HG02840 (cell line): ENCODE results near the gene SYNE1.

Experiments
- ATAC-seq: cut with Tn5 transposase; IDR thresholded peaks from one replicate; pipeline ENCODE4 v1.9.1; 2021; ENCODE audit warnings: mild to moderate bottlenecking, moderate library complexity, moderate number of reproducible peaks; ENCODE audit not compliant: unreplicated experiment, low FRiP score

The SYNE1 gene

DNA sequence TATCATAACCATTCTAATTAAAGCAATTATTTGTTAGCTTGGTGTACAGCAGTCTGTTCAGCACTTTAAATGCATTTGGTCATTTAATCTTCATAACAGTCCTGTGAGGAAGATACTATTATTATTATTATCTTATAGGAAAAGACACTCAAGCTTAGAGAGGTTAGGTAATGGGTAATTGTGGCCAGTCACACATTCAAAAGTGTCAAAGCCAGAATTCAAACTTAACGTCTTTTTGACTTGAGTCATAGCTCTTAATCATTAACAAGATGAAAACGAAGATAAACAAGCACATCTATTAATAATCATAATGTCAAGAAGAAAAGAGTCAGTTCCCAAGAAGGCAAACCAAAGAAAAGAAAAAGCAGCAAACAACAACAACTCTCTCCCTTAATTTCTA, 251.0 kb downstream of the SYNE1 start:
- ATAC-seq, result no peak

DNA sequence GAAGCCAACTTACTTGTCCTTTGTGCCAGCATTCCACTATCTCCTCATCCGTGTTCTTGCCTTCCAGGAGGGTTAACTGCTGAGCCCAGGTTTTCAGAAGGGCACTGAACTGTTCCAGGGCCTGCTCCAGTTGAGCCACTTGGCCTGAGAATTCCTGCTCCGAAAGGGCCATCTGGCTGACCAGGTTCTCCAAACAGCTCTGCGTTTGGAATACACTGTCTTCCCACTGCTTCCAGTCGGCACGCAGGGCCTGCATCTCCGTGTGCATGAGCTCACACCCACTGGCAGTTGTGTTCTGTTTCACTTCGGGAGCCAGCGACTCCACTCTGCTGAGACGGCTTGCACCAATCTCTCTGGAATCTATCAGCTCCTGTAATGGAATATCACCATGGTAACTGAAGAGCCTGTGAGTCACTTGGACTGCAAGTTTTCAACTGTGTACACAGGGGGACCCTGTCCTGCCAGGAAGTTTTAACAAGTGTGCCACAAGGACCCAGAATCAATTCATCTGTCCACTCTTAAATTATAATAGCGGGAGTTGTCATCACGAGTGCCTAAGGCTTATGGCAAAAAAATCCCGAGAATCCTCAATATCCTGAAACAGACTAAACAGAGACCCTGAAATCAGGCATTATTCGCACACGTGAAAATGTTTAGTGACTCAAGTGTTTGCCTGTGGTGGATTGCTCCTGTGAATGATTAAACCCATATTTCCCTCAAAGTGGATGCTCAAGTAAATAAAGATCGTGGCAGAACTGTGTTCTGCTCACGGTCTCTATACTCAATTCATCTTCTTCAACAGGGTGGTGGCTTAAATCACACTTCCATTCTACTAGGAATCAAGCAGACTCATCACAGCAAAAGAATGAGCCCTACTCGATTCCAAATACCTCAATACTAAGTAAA, 255.9 kb downstream of the SYNE1 start:
- no peak for ATAC-seq

DNA sequence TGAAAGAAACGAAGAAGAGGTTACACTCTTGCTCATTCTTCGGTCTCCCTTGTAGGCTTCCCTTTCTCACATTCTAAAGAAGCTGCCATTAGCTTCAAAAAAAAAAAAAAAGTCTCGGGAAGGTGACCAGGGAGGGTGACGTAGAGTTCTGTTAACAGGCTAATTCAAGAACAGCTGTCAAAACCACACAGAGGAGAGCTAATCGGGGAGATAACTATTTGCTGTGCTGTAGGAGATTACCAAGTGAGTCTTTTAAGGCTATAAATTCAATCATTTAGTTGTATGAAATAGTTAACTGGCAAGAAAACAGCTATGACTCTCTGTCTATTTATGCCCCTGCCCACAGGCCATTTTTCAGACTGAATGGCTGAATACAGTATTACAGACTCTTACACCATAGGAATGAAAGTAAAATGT, 256.8 kb downstream of the SYNE1 start:
- ATAC-seq, result no peak

DNA sequence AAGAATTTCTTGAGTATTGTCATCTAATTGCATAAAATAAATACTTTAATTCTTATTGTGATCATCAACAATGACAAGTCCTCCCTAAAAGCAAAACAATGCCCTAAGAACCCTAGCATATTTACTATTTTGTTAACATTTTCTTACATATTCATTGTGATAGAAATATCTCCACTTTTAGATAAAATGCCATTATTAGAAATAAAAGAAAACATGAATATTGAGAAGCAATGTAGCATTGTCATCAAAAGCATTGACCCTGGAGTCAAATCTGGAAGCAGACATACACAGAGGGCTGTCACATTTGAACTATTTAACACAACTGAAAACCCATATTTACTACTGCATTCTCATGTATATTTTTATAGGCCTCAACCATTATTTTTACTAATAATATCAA, 257.7 kb downstream of the SYNE1 start:
- no peak for ATAC-seq

DNA sequence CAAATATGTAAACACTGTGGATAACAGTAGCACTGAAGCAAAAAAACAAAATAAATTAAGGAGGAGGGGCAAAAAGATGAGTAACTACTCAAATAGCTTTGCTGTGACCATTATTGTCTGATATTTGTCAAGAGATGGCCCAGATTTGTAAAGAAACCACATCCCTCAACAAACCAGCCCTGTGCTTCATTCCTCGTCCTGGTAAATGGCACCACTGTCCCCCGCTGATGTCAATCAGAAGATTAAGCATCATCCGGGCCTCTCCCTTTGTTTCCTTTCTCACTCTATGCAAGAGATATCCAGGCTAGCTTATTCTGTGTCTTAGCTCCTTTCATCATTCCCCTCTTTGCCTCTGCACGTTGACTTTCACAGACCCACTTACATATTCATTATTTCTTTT, 259.0 kb downstream of the SYNE1 start:
- no peak for ATAC-seq

DNA sequence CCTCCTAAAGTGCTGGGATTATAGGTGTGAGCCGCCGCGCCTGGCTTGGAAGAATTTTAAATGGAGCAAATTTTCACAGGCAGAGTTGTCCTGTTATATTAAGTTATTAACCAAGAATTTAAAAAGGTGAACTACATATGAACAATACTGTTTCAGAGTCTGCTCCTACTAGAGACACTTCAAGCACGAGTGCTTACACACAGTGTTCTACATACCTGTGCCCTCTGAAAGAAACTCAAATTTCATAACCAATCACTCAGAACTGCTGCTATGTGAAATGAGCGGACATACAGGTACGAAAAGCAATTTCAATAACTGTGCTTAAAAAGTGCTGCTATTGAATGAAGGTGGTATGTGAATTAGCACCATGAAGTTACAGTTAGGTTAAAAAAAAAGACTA, 262.0 kb downstream of the SYNE1 start:
- ATAC-seq, result no peak

DNA sequence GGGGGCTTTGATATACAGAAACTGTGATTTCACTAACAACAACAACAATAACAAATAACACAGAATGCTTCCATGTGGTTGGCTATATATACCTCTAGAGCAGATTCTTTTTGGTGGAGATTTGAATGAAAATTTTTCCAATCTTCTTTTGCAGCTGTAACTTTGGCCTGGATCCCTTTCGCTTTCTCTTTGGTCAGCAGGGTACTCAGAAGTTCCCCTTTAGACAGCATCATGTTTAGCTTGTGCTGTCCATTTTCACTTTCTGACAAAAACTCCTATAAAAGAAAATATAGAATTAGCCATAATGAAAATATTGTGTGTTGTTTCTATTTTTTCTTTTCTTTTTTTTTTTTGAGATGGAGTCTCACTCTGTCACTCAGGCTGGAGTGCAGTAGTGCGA, 264.2 kb downstream of the SYNE1 start:
- ATAC-seq, result no peak

DNA sequence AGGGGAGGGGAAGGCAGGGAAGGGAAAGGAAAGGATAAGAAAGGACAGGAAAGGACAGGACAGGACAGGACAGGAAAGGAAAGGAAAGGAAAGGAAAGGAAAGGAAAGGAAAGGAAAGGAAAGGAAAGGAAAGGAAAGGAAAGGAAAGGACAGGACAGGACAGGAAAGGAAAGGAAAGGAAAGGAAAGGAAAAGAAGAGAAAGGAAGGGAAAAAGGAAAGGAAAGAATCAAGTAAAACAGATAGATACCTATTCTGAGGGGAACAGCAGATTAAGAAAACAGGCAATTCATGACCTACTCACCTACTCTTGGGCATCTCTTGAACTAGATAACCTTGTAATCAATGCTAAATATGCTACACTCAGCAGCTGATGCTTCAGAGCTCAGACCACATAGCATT, 265.4 kb downstream of the SYNE1 start:
- no peak for ATAC-seq

DNA sequence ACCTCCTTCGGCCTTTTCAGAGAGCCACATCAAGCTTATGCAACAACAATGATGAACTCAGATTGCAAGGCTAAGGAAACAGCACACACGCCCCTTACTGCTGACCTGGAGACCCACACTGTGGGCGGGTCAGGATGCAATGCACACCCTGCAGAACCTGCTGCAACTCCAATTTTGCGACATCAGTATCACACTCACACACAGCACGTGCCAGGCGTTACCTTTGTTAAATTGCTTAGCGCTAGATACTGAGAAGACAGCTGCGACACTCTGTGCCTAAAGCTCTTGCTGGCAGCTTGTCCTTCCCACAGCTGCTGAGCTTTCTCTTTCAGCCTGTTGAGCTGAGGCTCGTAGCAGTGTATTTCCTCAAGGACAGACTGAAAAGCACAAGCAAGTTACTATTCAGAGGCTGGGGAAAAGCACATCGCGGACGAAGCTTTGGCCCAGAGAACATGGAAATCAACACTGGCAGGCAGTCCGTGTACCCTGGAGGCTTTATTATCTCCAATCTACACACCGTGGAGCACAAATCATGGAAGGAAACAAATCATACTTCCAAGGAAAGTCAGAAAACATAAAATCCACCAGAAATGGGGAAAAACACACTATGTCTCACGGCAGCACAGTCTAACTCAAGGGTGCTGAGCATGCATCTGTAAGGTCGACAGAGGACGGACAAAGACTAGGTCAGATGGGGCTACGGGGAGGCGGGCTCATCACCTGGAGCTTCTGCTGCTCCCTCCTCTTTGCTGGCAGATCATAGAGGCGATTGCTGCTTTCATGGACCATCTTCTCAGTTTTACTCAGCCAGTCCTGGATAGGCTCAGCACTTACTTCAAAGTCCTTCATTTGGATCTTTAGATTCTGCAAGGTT, 268.2 kb downstream of the SYNE1 start:
- ATAC-seq, result no peak

DNA sequence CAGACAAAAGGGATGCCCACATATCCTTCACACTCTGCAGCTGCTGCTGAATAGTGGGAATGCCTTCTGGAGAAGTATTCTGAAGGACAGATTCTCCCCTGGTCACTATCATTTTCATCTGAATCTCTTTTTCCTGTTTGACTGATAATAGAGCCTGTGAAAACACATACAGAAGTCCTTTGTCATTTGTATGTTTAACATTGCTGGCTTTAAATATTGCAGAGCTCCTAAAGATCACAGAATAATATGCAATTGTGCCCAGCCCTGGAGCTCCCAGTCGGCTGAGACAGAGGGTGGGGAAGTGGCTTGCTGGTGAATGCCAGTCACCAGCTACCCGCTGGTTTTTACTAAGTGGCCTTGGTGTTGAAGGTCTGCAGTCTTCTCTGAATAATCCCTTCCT, 272.3 kb downstream of the SYNE1 start:
- ATAC-seq, result no peak

DNA sequence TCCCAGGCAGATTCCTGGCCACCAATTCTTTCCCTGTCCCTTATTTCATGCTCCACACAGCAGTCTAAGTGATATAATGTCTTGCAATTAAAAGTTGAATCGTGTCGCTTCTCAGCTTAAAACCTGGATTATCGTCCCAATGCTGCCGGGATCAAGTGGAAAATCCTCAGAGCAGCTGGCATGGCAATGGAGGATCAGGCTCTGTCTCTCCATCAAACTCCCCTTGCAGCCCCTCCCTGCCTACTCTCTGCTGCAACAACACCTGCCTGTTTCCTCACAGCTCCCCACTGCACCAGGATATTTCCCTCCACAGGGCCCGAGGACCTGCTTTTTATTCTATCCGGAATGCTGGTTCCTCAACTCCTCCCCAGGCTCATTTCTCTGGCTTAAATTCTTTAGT, 277.1 kb downstream of the SYNE1 start:
- ATAC-seq, result no peak

DNA sequence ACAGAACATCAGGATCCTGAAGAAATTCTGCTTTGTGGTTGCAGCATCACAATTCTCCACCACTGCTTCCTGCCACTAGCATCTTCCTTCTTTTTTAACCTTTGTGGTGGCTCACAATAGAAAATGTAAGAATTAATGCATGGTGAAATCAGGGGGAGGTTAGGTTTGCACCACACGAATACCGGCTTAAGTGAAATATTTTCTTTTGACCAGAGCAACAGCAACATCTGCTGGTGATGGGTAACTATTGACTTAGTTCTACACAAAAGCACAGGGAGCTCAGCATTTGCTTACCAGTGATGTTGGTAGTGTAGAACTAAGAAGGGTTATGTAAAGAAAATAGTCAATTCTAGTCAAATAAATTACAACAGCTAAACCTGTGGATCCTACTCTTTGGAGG, 280.5 kb downstream of the SYNE1 start:
- no peak for ATAC-seq

DNA sequence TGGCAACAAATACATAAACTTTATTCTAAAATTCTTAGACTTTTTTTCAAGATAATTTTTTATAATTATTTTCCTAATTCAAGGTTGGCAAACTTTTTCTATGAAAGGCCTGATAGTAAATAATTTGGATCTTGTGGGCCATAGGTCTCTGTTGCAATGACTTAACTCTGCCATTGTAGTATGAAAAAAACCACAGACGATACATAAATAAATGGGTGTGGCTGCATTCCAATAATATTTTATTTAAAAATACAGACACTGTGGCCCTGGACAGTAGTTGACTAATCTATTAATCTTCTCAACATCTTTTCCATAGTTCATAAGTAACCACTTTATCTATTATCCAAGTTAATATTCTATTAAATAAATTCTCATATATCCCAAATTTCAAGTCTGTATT, 281.1 kb downstream of the SYNE1 start:
- ATAC-seq, result no peak

DNA sequence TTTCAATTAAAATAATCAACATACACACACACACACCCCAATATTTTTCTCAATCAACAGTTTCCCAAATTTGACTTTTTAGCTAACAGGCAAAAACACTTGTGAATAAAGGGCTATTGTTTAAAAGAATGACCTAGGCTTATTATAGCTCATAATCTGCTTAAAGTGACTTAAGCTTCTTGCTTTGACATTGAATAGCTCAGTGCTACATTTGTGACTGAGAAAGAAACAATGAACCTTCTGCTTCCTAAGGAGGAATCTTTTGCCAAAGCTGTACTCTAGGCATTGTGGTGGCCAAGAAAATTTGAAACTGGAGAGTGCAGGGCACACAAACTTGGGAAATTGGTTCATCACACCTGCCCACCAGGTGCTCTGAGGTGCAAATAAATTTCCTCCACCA, 282.0 kb downstream of the SYNE1 start:
- ATAC-seq, result no peak

DNA sequence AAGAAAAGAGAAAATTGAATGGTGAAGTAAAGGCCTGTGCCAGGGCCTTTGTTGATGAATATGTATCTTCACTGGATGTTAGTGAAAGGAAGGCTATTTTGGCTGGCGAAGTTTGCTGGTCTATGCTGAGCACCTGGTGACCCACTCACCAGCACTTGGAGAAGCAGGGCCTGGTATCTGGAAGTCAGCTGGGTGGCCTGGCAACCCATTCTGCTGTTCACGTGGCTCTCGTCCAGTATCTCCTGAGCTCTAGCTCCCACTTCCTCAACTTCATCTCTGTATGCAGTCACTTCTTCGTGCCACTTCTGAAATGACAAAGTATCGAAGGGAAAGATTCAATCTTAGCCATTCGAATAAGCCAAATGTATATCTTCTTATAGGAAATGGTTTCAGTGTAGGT, 283.7 kb downstream of the SYNE1 start:
- ATAC-seq, result no peak

DNA sequence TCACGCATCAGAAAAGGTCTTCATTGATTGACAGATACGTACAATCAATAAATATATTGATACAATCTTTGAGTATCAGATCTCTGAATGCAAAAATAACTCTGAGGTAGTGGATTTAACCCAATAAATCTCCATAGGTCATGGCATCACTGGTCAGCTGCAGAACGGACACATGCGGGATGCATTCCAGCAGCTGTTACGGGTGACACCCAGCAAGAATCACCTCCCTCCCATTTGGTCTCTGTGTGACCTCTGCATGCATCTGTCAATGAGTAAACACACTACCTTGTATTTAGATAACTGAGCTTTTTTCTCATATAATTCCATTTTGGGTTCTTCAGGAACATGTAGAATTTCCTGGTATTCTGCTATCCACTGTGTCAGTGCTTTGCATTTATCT, 285.4 kb downstream of the SYNE1 start:
- no peak for ATAC-seq

DNA sequence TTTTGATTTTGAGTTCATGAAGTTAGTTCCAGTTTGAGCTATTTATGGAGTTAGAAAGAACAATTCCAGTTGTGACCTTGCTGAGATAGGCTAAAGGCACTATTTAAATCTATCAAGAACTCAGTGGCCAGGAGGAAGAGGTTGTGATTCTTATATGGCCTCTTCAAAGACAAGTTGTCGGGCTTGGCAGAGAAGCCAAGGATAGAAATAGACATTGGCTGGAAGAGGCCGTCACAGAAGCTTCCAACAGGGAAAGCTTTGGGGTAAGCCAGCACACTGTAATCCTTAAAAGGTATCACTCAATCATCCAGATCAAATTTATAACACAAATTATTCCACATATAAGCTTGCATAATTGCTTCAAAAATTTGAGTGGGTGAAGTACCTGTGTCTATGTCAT, 286.1 kb downstream of the SYNE1 start:
- no peak for ATAC-seq

DNA sequence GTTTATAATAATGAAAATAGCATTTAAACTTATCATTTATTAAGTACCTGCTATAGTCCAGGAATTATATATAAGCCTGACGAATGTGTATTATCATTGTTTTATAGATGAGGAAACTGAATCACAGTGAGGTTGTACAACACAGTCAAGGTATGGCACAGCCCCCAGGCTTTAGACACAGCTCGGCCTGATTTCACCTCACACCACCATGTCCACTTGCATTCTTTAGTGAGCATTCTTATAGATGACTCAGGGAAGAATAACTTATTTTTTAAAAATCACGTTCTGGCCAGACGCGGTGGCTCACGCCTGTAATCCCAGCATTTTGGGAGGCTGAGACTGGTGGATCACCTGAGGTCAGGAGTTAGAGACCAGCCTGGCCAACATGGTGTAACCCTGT, 289.0 kb downstream of the SYNE1 start:
- no peak for ATAC-seq

DNA sequence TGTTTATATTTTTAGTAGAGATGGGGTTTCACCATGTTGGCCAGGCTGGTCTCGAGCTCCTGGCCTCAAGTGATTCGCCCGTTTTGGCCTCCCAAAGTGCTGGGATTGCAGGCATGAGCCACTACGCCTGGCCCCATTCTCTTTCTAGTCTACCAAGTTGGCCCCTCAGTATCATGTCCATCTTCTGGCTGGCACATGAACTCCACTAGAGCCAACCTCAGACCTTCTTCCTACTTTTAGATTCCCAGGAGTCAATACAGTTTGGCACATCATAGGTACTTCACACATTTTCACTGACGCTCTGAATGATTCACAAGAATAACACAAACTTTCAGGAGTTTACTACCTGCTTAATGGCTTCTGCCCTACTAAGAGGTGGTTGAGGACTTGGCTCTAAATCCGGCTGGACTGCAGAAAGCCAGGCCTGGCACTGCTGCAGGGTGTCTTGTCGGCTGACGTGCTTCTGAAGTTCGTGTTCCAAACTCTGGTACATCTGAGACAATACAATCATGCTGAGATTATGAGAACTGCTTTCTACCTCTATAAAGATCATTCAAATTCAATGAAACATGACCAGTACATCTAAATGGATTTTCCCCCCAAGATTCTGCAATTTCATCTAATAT, 293.3 kb downstream of the SYNE1 start:
- ATAC-seq, result no peak

DNA sequence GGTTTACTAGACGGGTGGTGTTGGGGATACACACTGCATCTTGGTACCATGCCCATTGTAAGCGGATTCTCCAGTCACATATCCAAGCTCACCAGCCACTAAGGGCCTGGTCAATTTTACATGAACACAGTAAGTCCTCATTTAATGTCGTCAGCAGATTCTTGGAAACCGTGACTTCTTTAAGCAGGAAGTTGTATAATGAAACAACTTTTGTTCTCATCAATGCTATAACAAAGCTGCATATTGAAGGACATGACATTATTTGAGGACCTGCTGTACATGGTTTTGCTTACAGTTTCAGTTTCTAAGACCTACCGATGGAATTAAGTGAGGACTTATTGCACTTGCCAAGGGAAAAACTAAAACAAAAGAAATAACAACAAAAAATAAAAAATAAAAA, 295.6 kb downstream of the SYNE1 start:
- no peak for ATAC-seq
